ENCODE measurements around the gene ZNF438.

The ZNF438 gene

GRCh38 chr10:30832749-30833627 lies 198.7 kb downstream of the ZNF438 start:
- in situ Hi-C loops (cut with HindIII; ENCODE audit: low sequenced_read_pairs), result no loop called here
- DNase-seq (ENCODE audit: low read depth), result no peak
- TF ChIP-seq CTCF (IDR thresholded peaks at IDR 0.05; ENCODE audit: low read depth, low read length, missing control alignments), result no peak
- H3K4me3 ChIP-seq (ENCODE audit: low read depth, low read length), result no peak overlapping the region

GRCh38 chr10:30832001-30832748 lies 199.5 kb downstream of the ZNF438 start:
- no peak overlapping the region for H3K4me3 ChIP-seq (ENCODE audit: low read depth, low read length)
- in situ Hi-C loops (cut with HindIII; ENCODE audit: low sequenced_read_pairs), result no loop called here
- no peak for DNase-seq (ENCODE audit: low read depth)
- no peak for TF ChIP-seq CTCF (IDR thresholded peaks at IDR 0.05; ENCODE audit: low read depth, low read length, missing control alignments)

GRCh38 chr10:30831426-30831825 lies 200.2 kb downstream of the ZNF438 start:
- H3K4me3 ChIP-seq (ENCODE audit: low read depth, low read length), result no peak overlapping the region
- no peak for TF ChIP-seq CTCF (IDR thresholded peaks at IDR 0.05; ENCODE audit: low read depth, low read length, missing control alignments)
- no peak for DNase-seq (ENCODE audit: low read depth)
- in situ Hi-C loops (cut with HindIII; ENCODE audit: low sequenced_read_pairs), result no loop called here

GRCh38 chr10:30830315-30831230 lies 201.1 kb downstream of the ZNF438 start:
- no peak for DNase-seq (ENCODE audit: low read depth)
- TF ChIP-seq CTCF (IDR thresholded peaks at IDR 0.05; ENCODE audit: low read depth, low read length, missing control alignments), result no peak
- H3K4me3 ChIP-seq (ENCODE audit: low read depth, low read length), result no peak overlapping the region
- in situ Hi-C loops (cut with HindIII; ENCODE audit: low sequenced_read_pairs), result no loop called here

GRCh38 chr10:30829901-30830300 lies 201.8 kb downstream of the ZNF438 start:
- no peak overlapping the region for H3K4me3 ChIP-seq (ENCODE audit: low read depth, low read length)
- no peak for TF ChIP-seq CTCF (IDR thresholded peaks at IDR 0.05; ENCODE audit: low read depth, low read length, missing control alignments)
- DNase-seq (ENCODE audit: low read depth), result no peak
- in situ Hi-C loops (cut with HindIII; ENCODE audit: low sequenced_read_pairs), result no loop called here

- in situ Hi-C loops (cut with HindIII; ENCODE audit: low sequenced_read_pairs), result no loop called here
- no peak for DNase-seq (ENCODE audit: low read depth)
- no peak for TF ChIP-seq CTCF (IDR thresholded peaks at IDR 0.05; ENCODE audit: low read depth, low read length, missing control alignments)
Observed at GRCh38 chr10:30828680-30829079, 203.0 kb downstream of the ZNF438 start.

More at GRCh38 chr10:30828680-30829079, 203.0 kb downstream of the ZNF438 start:
- no peak overlapping the region for H3K4me3 ChIP-seq (ENCODE audit: low read depth, low read length)

Data from astrocyte of the cerebellum (primary cell).